Gastroesophageal sphincter (tissue), 3 donors: ENCODE data around the gene RNF141.

ENCODE experiments used
- EP300 ChIP-seq: sonication (generic); formaldehyde crosslinking; IDR thresholded peaks from one replicate; pipeline ENCODE4 v1.6.1; 2017; ENCODE audit warnings: antibody characterized with exemption, mild to moderate bottlenecking
- POLR2A ChIP-seq, 2 donors: fragments of 450-650 bp; IDR thresholded peaks; one replicate each; pipeline ENCODE4 v1.6.1; 2017; ENCODE audit warnings: antibody characterized with exemption in 2 of 2, mild to moderate bottlenecking in 2 of 2, moderate library complexity in 1 of 2
- POLR2AphosphoS5 ChIP-seq: sonication (generic); formaldehyde crosslinking; IDR thresholded peaks from one replicate; pipeline ENCODE4 v1.6.1; 2017; ENCODE audit warnings: antibody characterized with exemption
- TF ChIP-seq, protein P1 (sequence below), 4 experiments: fragments of 200-600 bp in 2 of 4; fragments of 450-650 bp in 2 of 4; sonication (generic) in 1 of 4; IDR thresholded peaks; one replicate each; pipeline ENCODE4 v1.5.1; 2017 to 2019; ENCODE audit warnings: antibody characterized with exemption in 4 of 4, mild to moderate bottlenecking in 2 of 4, moderate library complexity in 2 of 4

DNA sequence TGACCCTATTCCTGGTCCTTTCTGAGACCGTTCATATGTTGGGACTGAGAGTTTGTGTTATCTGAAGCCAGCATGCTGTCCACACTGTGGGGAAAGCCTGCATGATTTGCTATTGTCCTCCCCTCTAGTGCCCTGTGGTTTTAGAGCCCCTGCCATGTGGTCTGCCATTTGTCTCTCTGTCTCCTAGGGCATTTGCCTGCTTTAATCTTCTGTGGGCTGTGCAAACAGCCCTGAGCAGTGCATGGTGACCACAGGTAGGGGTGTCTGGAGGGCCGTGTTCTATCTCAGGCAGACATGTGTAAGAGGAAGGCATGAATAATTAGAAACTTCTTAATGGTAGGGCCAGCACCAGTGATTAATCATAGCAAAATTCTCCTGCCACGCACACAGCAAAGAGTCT lies 62.9 kb downstream of the RNF141 start:
- TF ChIP-seq, protein P1, sequence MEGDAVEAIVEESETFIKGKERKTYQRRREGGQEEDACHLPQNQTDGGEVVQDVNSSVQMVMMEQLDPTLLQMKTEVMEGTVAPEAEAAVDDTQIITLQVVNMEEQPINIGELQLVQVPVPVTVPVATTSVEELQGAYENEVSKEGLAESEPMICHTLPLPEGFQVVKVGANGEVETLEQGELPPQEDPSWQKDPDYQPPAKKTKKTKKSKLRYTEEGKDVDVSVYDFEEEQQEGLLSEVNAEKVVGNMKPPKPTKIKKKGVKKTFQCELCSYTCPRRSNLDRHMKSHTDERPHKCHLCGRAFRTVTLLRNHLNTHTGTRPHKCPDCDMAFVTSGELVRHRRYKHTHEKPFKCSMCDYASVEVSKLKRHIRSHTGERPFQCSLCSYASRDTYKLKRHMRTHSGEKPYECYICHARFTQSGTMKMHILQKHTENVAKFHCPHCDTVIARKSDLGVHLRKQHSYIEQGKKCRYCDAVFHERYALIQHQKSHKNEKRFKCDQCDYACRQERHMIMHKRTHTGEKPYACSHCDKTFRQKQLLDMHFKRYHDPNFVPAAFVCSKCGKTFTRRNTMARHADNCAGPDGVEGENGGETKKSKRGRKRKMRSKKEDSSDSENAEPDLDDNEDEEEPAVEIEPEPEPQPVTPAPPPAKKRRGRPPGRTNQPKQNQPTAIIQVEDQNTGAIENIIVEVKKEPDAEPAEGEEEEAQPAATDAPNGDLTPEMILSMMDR (IDR thresholded peaks at IDR 0.05): no peak
- TF ChIP-seq POLR2AphosphoS5 (no peak), EP300 (no peak), POLR2A (IDR thresholded peaks at IDR 0.05) (no peak)
